Stimulated activated CD8-positive, alpha-beta memory T cell treated with anti-CD3 and anti-CD28 coated beads, Interleukin-7, amount 100 ng/mL, for 48 hours (primary cell): ENCODE measurements around the gene SELENOF.

Experiments
- DNase-seq, 2 donors: peaks; one replicate each; pipeline ENCODE4 v3.0.0-alpha.2; 2020; ENCODE audit warnings: low read depth in 1 of 2; ENCODE audit errors: extremely low read depth in 1 of 2

SELENOF gene

DNA sequence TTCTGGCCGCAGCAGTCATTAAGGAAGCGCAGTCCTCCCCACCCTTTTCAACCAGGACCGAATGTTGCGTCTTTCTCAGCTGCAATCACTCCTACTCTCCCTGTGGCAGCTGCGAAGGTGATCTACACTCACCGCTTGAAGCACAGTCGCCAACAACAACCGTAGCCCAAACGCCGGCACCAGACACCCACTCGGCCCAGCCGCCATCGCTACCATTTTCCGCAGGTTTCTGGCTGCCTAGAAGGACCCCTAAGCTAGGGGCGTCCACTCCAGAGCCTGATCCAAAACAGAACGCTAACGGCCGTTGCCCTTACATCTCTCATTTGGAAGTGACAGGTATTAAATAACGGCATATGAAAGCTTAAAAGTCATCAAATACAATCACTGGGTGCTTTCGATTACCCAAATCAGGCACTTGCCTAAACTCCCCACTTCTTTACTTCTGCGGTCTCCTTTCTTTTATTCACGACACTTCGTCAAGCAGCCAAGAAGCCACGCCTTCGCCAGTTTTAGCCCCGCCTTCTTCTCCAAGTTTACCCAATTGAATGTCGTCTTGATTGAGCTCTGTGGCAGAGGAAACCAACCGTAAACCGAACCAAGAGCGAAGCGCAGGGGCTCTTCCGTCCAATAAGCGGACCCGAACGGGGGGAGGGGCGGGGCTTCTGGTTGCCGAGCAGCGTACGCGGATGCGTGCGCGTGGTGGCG lies at the start of gene SELENOF:
Gene SELENOF, minus strand, starts transcription at position 231 of the 705 bp plus-strand sequence. Its CDS starts 15 bp downstream, at position 216.
- DNase-seq = peak; percentile 93 to 98

DNA sequence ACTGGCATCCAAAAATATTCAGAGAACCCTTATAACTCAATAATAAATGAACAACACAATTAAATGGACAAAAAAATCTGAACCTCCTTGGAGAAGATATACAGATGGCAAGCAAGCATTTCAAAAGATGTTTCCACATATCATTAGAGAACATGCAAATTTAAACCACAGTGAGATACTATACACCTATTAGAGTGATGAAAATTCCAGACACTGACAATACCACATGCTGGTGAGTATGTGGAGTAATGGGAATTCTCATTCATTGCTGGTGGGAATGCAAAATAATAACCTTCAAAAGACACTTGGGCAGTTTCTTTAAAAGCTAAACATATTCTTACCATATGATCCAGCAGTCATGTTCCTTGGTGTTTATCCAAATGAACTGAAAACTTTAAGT lies 46.6 kb upstream of the SELENOF start:
- no peak for DNase-seq

DNA sequence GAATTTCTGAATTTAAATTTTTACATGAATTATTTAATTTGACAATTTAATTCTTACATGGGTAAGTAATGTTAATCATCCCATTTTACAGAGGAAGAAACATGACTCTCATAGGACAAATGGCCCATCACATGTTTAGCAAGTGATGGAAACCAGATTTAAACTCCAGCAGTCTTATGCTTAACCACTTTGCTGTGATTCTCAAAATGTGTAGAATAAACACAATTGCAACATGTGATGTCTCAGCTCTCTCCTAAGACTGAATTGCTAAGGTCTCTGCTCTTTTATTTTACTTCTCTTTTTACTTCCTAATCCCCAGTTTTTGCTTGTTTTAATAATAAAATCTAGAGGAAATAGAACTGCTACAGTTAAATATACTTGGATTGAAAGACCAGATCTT lies 43.3 kb upstream of the SELENOF start:
- no peak for DNase-seq

DNA sequence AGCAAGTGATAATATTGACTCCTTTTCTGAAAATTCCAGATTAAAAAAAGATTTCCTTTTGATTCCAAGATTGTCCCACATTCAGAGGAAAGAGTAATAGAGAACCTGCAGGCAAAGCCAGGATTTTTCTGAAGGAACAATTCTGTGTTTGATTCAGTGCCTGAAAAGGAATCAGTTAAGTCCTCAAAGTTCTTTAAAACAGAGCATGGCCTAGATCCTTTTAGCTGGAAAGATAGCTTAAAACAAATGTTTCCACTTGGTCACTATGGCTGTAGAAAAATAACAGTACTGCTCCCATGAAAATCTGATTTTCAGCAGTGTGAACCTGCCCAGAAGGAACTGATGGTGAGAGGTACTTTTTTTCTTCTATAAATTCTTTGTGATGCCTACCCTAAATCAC lies 42.3 kb upstream of the SELENOF start:
- DNase-seq = no peak

DNA sequence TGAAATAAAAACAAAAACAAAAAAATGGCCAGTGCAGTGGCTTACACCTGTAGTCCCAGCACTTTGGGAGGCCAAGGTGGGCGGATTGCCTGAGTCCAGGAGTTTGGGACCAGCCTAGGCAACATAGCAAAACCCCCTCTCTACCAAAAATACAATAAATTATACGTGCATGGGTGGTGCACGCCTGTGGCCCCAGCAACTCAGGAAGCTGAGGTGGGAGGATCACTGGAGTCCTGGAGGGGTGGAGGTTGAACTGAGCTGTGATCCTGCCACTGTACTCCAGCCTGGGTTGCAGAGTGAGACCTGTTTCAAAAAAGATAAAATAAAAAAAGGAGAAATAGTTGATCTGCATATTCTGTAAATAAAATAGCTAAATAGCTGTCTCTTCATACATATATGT lies 41.8 kb upstream of the SELENOF start:
- no peak for DNase-seq

DNA sequence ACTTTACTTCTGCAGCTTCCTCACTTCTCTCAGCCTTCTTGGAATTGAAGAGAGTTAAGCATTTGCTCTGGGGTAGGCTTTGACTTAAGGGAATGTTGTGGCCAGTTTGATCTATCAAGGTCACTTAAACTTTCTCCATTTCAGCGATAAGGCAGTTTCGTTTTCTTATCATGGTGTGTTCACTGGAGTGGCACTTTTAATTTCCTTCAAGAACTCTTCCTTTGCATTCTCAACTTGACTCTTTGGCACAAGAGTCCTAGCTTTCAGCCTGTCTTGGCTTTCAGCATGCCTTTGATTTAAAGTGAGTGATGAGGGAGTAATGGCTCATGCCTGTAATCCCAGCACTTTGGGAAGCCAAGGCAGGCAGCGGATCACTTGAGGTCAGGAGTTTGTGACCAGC lies 39.2 kb upstream of the SELENOF start:
- no peak for DNase-seq

DNA sequence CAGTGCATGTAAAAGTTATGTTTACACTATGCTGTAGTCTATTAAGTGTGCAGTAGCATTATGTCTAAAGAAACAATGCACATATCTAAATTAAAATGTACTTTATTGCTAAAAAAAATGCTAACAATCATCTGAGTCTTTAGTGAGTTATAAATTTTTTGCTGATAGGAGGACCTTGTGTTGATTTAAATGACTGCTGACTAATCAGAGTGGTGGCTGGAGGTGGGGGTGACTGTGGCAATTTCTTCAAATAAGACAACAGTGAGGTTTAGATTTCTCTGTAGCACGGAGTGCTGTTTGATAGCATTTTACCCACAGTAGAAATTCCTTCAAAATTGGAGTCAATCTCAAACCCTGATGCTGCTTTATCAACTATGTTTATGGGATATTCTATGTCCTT lies 37.5 kb upstream of the SELENOF start:
- DNase-seq = no peak

DNA sequence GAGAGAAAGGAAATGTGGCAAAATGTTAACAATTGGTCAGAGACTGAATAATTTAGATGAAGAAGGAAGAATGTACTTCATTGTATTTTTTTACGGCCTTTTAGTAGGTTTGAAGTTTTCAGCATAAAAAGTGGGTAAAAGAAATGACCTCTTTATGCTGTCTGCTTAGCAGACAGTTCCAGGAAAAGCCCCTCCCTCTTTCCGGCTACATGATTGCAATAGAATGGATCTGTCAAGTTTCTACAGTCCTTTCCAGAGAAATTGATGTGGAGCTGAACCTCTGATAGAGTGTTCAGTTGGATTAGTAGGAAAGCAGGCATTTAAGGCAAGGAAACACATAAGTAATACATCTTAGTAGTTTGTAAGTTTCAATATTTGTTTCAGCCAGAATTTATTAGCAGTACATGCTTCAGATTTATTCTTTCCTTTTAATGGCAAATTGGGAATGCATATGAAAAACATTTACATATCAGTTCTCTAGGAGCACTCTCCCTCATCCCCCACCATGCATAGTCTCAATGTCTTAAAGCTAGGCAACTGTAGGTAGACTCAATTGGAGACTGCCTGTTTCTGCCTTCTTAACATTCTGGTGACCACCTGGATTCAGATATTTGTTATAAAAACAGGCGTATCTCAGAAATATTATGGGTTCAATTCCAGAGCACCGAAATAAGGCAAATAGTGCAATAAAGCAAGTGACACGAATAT lies 36.9 kb upstream of the SELENOF start:
- no peak for DNase-seq

DNA sequence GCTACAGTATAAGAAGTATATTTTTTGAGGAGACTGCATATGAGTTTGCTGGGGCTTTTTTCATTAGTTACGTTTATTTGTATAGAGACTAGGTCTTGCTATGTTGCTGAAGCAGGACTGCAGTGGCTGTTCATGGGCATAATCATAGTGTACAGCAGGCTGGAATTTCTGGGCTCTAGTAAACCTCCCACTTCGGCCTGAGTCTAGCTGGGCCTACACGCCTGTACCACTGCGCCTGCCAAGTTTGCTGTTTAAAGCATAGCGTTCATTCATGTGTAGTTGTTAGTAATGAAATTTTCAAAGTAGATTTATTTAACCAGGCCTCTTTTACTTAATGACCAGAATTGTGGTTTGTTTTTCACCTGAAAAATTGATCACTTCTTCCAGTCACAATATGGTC lies 34.3 kb upstream of the SELENOF start:
- no peak for DNase-seq

DNA sequence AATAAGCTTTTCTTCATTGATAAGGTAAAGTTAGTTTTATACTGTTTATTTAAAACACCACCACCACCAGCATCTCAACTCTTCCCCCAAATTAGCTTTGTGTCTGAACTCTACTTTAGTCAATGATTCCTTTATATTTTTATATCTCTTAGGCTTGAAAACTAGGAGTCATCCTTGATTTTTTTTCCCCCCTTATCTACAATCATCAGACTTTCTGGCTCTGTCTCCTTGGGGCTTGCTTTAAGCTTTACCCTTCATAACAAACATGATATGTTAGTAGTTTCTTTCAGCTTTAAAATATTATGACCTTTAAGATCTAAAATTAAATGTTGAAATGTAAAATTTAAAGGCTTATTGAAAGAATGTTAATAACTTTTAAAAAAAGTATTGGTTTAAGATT lies 28.8 kb upstream of the SELENOF start:
- no peak for DNase-seq

DNA sequence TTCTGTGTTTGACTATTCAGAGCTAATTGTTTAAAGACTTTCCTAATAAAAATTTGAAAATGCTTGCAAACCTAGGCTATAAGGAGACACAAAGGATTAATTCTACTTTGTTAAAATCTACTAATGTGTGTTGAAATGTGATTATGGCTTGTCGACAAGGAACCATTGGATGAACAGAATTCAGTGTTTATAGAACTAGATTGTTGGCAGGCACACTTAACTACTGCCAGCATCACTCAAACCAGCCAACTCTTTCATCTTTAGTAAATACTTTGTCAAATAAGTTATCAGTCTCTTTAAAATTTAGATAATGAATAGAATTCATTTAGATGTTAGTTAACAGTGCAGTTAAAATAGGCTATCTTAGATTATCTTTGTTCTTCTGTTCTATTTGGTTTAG lies 28.1 kb upstream of the SELENOF start:
- no peak for DNase-seq

DNA sequence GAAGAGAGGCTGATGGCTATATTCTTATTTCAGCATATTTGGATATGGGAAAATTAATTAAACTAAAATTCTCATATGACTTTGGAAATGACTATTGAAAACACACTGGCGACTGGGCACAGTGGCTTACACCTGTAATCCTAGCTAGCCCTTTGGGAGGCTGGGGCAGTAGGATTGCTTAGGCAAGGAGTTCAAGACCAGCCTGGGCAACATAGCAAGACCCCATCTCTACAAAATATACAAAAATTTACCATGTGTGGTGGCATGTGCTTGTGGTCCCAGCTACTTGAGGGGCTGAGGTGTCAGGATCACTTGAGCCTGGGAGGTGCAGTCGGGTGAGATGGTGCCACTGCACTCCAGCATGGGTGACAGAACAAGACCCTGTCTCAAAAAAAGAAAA lies 26.7 kb upstream of the SELENOF start:
- DNase-seq = no peak

DNA sequence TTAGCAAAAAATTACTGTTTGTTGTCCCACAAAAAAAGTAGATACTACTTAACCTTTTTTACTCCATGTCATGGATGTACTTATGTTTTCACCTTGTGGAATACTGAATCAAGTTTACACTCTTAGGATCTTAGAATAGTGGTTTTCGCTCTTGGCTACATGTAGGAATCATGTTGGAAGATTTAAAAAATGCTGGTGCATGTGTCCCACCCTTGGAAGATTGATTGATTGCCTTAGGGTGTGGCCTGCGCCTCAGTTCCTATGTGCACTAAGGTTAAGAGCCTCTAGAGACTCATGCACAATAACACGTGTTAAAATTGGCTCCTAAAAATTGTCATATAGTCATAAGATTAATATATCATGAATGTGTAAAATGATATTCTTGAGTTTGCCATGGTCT lies 25.5 kb upstream of the SELENOF start:
- DNase-seq = no peak

DNA sequence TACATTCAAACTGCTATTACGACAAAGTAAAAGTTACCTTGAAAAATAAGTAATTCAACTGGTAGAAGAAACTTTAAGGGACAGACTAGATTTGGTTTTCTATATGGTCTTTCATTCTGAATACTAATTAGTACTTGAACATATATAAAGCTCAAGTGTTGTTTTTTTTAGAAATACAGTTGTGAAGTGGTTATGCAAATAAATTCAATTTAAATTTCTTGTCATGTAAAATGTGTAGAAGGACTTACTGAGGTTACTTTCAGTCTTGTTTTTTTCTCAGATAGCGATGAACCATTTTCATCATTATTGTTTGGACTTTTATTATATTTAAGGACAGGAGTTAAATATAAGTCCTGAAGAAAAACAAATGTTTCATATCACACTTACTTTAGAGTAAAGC lies 24.9 kb upstream of the SELENOF start:
- DNase-seq = no peak

DNA sequence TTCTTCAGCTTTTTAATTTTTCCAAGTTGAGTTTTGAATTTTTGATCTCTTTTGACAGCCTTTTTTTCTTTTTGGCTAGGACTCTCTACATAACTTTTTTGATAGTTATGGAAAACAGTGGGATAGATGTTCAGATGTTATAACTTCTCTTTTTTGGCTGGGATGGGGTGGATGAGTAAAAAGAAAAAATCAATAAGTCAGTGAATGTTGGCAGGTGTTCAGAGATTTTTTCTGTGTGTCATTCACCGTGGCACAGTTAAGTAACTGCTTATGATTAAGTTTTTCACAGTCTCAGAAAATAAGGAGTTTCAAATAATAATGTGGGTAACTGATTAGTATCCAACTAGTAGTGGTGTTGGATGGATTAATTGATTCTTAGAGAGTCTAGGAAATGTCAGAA lies 24.5 kb upstream of the SELENOF start:
- no peak for DNase-seq

DNA sequence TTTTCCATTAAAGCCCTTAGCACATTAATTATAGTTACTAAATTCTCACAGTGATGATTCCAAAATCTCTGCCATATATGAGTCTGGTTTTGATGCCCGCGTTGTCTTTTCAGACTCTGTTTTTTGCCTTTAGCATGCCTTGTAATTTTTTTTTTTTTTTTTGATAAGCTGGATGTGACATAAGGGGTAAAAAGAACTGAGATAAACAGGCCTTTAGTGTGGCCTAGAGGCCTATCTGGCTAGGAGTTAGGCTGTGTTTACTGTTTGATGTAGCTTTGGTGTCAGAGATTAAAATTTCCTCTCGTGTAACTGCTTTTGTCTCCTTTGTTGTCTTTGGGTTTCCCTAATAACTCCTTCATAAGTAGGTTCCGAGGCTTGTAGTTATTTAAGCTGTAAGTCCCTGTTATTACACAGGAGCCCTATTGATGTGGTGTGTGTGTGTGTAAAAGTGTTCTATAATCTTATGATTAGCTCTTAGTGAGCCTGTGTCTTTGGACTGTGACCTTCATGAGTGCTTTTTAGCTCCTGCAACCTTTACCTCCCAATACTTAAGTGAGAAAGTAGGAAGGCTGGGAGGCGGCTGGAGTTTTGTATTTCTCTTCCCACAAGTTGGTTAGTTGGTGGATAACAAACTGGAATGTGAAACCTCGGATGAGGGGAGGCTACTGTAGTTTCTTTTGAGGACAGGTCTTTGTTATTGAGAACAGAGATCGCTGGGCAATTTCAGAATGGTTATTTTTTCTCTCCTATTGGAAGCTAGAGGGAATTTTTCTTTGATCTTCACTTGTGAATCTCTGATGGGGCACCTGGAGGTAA lies 19.8 kb upstream of the SELENOF start:
- DNase-seq = no peak

DNA sequence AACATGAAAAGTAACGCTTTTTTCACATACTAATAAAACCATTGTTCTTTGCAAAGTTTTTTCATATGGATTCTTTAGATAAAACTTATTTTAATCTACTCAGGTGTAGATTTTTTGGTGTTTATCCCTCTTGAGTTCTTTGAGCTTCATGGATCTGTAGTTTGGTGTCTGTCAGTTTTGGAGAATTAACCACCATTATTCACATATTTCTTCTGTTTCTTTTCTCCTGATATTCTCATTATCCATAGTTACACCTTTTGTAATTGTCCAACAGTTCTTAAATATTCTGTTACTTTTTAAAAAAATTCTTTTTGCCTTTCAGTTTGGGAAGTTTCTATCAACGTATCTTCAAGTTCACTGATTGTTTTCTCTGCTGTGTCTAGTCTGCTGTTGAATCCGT lies 19.1 kb upstream of the SELENOF start:
- no peak for DNase-seq

DNA sequence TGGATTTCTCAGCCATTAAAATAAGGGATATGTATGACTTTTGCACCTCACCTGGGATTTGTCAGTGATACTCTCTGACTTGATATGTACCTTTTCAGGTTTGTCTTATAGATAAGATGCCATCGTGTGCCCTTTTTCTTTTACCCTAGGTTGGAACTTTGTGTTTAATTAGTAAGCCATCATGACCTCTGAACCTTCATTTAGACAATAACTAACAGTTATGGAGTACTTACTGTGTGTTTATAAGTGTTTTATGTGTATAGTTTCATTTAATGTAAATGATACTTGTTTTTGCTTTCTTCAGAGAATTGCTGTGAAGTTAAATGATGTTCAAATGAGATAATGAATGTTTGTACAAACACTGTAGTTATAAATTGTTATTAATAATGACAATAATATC lies 14.9 kb upstream of the SELENOF start:
- no peak for DNase-seq

DNA sequence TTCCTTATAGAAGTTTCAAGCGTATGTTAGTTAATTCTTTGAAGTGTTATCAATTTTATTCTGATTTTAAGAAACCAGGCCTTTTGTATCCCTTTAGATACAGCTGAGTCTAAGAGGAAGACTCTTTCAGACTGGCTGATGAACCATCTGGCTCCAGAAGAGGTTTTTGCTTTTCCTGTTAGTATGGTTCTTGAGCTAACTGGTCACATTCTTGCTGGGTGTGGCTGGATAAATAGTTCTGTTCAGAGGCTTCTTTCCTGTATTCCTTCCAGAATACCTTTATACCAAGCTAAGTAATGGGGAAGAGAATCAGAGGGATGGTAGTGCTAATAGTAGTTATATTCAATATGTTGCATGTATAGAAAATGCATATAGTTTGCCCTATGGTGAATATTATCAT lies 13.0 kb upstream of the SELENOF start:
- DNase-seq = no peak

DNA sequence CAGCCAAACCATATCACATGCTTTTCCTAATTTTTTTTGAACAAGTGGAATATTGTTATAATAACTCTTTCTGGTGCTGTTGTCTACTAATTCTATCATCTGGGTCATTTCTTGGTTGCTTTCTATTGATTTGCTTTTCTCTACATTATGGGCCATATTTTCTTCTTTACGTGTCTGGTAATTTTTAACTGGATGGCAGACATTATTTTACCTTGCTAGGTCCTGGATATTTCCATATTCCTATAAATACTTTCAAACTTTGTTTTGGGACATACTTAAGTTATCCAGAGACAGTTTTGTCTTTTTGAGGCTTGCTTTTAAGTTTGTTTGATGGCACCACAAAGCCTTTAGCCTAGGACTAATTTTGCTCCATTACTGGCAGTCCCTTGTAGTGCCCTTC lies 11.8 kb upstream of the SELENOF start:
- DNase-seq = no peak

DNA sequence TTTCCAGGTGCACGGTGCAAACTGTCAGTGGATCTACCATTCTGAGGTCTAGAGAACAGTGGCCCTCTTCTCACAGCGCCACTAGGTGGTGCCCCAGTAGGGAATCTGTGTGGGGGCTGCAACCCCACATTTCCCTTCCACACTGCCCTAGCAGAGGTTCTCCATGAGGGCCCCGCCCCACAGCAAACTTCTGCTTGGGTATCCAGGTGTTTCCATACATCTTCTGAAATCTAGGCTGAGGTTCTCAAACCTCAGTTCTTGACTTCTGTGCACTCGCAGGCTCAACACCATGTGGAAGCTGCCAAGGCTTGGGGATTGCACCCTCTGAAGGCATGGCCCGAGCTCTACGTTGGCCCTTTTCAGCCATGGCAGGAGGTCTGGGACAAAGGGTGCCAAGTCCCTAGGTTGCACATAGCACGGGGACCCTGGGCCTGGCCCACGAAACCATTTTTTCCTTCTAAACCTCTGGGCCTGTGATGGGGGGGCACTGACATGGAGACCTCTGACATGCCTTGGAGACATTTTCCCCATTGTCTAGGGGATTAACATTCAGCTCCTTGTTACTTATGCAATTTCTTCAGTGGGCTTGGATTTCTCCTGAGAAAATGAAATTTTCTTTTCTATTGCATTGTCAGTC lies 10.5 kb upstream of the SELENOF start:
- DNase-seq = no peak
